Activated CD4-positive, CD25-positive, alpha-beta regulatory T cell treated with anti-CD3 and anti-CD28 coated beads, Interleukin-2, amount 50 U/mL, for 24 hours (primary cell): ENCODE results near the gene HSPB6.

Source experiments
- ATAC-seq, 2 donors: fragments of 150-1000 bp; cut with Tn5 transposase; one replicate each; pipeline ENCODE4 v1.10.0; 2021; ENCODE audit warnings: mild to moderate bottlenecking in 1 of 2, moderate library complexity in 1 of 2

Gene HSPB6

GRCh38 chr19:35764432-35765315, 7.8 kb upstream of the HSPB6 start:
- ATAC-seq, result no peak

DNA sequence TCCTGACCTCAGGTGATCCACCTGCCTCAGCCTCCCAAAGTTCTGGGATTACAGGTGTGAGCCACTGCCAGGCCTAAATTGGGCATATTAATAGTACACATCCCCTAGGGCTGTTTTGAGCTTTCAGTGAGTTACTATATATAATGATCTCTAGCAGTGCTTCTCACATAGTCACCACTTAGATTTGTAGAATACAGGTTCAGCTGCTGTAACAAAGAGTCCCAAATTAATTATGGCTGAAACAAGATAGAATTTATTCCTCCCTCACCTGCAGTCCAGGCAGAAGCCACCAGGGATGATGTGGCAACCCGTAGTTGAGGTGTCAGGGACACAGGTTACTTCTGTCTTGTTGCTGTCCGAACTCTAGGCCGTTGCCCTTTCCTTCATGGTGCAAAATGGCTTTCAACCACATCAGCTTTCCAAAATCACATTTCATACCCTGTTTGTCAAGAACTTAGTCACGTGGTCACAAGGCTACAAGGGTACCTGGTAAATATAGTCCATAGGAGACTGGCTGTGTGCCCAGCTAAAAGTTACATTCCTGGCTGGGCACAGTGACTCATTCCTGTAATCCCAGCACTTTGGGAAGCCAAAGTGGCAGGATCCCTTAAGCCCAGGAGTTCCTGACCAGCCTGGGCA, 4.0 kb upstream of the HSPB6 start:
- ATAC-seq, result no peak

DNA sequence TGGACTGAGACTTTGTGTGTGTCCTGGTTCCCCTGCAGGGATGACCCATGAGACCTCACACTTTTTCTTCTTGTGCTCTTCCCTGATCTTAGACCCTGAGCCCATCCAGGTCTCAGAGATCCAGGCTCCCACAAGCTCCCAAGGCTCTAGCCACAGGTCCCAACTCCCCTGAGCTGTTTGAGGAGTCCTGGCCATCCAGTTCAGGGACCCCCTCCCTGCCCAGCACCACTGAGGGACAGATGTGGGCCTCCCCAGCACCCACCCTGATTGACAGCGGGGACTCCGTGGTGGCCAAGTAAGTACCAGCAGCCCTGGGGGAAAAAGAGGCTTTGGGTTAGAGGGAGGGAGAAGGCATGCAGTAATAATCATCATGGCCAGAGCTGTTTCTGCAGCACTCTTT, 2.9 kb upstream of the HSPB6 start:
- no peak for ATAC-seq

GRCh38 chr19:35757749-35758608, 1.1 kb upstream of the HSPB6 start, which contains the start of gene PROSER3:
TSS of gene PROSER3 (plus strand) at chr19:35758176. CDS start at chr19:35758216, 40 bp downstream.
- peak; percentile 98 to 99 for ATAC-seq

GRCh38 chr19:35757231-35757748, 461 bp upstream of the HSPB6 start:
- ATAC-seq, result no peak

GRCh38 chr19:35755550-35756376, 1.1 kb downstream of the HSPB6 start:
- ATAC-seq, result no peak

- ATAC-seq, result no peak
Observed at GRCh38 chr19:35755131-35755549, 1.7 kb downstream of the HSPB6 start.

- no peak for ATAC-seq
Observed at GRCh38 chr19:35754370-35755130, 2.3 kb downstream of the HSPB6 start.

- no peak for ATAC-seq
Observed at GRCh38 chr19:35753634-35754369, 3.0 kb downstream of the HSPB6 start.

DNA sequence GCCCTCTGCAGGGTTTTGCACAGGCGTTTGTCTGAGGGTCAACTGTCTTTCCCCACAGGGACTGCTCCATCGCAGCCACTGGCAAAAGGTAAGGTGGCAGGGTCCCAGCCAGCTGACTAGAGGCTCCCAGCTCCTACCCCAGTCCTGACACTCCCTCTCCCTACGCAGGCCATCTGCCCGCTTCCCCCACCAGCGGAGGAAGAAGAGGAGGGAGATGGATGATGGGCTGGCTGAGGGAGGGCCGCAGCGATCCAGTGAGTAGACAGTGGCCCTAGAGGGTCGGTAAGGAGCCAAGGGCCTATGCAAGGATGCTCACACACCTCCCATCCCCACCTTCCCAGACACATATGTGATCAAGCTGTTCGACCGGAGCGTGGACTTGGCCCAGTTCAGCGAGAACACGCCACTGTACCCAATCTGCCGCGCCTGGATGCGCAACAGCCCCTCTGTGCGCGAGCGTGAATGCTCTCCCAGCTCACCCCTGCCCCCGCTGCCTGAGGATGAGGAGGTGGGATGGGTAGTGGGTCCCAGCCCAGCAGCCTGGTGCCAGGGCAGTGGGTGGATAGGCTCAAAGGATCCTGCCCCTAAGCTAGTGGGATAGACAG, 4.0 kb downstream of the HSPB6 start:
- ATAC-seq, result no peak

GRCh38 chr19:35751839-35752745, 4.7 kb downstream of the HSPB6 start:
- ATAC-seq, result no peak

DNA sequence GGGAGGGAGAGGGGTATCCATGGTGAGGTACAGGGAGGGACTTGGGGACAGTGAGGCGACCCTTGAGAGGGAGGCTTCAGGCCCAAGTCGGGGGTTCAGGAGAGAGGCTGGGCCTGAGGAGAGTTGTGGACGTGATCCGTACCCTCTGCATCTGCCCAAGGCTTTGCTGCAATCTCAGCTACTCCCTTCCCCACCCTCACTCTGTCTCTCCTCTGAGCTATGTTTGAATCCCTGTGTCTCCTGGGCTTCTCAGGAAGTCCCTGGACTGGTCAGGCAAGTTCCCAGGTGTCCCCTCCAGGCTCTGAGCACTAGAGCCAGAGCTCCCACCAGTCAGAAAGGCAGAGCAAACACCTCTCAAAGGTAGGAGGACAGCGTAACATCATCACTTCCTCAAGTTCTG, 6.7 kb downstream of the HSPB6 start:
- no peak for ATAC-seq

GRCh38 chr19:35748106-35749020, 8.5 kb downstream of the HSPB6 start, which contains the start of gene LIN37:
TSS of gene LIN37 (plus strand) at chr19:35748576. CDS start at chr19:35748725, 149 bp downstream.
- peak; percentile 76 to 79 for ATAC-seq

GRCh38 chr19:35746531-35746930, 10.3 kb downstream of the HSPB6 start:
- no peak for ATAC-seq

DNA sequence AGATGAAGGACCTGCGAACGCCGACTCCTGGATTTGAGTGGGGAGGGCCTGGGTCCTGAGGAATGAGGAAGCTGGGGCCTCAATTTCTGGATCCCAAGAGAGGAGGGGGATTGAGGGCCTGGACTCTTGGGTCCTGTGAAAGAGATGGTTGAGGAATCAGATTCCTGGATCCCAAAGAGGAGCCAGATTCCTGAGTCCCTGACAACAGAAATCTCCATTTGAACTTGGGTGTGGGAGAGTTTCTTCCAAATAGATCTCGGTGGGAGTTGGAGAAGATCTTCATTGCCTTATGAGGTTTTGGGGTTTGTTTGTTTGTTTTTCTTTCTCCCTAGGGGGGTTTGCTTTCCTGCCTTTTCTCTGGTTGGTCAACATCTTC, 10.8 kb downstream of the HSPB6 start:
- no peak for ATAC-seq

- peak; percentile 56 to 65 for ATAC-seq
Observed at GRCh38 chr19:35745328-35746086, 11.3 kb downstream of the HSPB6 start, which contains the start of the genes PSENEN and U2AF1L4. TSS of gene PSENEN (plus strand) at chr19:35745651. CDS start at chr19:35745931, 280 bp downstream. TSS of gene U2AF1L4 (minus strand) at chr19:35745418. CDS start at chr19:35745391, 27 bp downstream.
